Parathyroid adenoma (tissue), 2 donors: Measurements from ENCODE around the gene NAPA.

Experiments
- H2AFZ ChIP-seq: fragments of 300-600 bp; sonication (generic); one replicate; pipeline ENCODE4 v1.7.0; 2017; ENCODE audit warnings: antibody characterized with exemption, mild to moderate bottlenecking
- H3K27ac ChIP-seq: fragments of 300-600 bp; sonication (generic); one replicate; pipeline ENCODE4 v1.7.0; 2017
- H3K27me3 ChIP-seq: fragments of 300-600 bp; sonication (generic); one replicate; pipeline ENCODE4 v1.7.0; 2017; ENCODE audit warnings: low read length; ENCODE audit not compliant: control insufficient read depth, insufficient read depth
- H3K36me3 ChIP-seq: fragments of 300-600 bp; sonication (generic); one replicate; pipeline ENCODE4 v1.7.0; 2017; ENCODE audit warnings: low read length; ENCODE audit not compliant: control insufficient read depth, insufficient read depth
- H3K4me1 ChIP-seq: fragments of 300-600 bp; sonication (generic); one replicate; pipeline ENCODE4 v1.7.0; 2017; ENCODE audit warnings: control low read depth
- H3K4me2 ChIP-seq: fragments of 300-600 bp; sonication (generic); one replicate; pipeline ENCODE4 v1.7.0; 2017; ENCODE audit warnings: low read length
- H3K4me3 ChIP-seq: fragments of 300-600 bp; sonication (generic); one replicate; pipeline ENCODE4 v1.7.0; 2017; ENCODE audit warnings: low read depth, low read length
- H3K79me2 ChIP-seq: fragments of 300-600 bp; sonication (generic); one replicate; pipeline ENCODE4 v1.7.0; 2017; ENCODE audit warnings: control low read depth
- H3K9ac ChIP-seq: fragments of 300-600 bp; sonication (generic); one replicate; pipeline ENCODE4 v1.7.0; 2017; ENCODE audit warnings: mild to moderate bottlenecking
- H3K9me3 ChIP-seq: fragments of 300-600 bp; sonication (generic); one replicate; pipeline ENCODE4 v1.7.0; 2017; ENCODE audit warnings: low read length; ENCODE audit not compliant: control insufficient read depth
- CTCF ChIP-seq: fragments of 300-600 bp; sonication (generic); IDR thresholded peaks from one replicate; pipeline ENCODE4 v1.7.0; 2017; ENCODE audit warnings: antibody characterized with exemption, mild to moderate bottlenecking
- donor health status: primary hyperparathyroidism.

Gene NAPA

GRCh38 chr19:47510516-47511127 is 4.2 kb downstream of the NAPA start:
- Histone ChIP-seq H2AFZ (no peak overlapping the region), H3K4me2 (no peak overlapping the region), H3K4me3 (no peak overlapping the region), H3K79me2 (peaks cover 79% of the 10 kb centered on the region), H3K4me1 (peaks cover 23% of the 10 kb centered on the region), H3K36me3 (no peaks in the 10 kb centered on the region), H3K9ac (no peak overlapping the region), H3K9me3 (no peaks in the 10 kb centered on the region), H3K27ac (no peak overlapping the region), H3K27me3 (no peaks in the 10 kb centered on the region)
- TF ChIP-seq CTCF = no peak

GRCh38 chr19:47509973-47510372 is 4.9 kb downstream of the NAPA start:
- H2AFZ ChIP-seq = no peak overlapping the region
- no peaks in the 10 kb centered on the region for H3K36me3 ChIP-seq
- no peaks in the 10 kb centered on the region for H3K9me3 ChIP-seq
- no peak overlapping the region for H3K9ac ChIP-seq
- peaks cover 84% of the 10 kb centered on the region for H3K79me2 ChIP-seq
- no peak overlapping the region for H3K4me2 ChIP-seq
- no peak overlapping the region for H3K27ac ChIP-seq
- H3K4me1 ChIP-seq = peaks cover 23% of the 10 kb centered on the region
- H3K27me3 ChIP-seq = no peaks in the 10 kb centered on the region
- no peak for TF ChIP-seq CTCF
- H3K4me3 ChIP-seq = no peak overlapping the region

GRCh38 chr19:47509170-47509847 is 5.6 kb downstream of the NAPA start:
- Histone ChIP-seq H3K4me2 (no peak overlapping the region), H3K4me3 (no peak overlapping the region), H3K9me3 (no peaks in the 10 kb centered on the region), H3K27ac (no peak overlapping the region), H3K4me1 (peaks cover 23% of the 10 kb centered on the region), H3K9ac (no peak overlapping the region), H3K36me3 (no peaks in the 10 kb centered on the region), H3K79me2 (peaks cover 79% of the 10 kb centered on the region), H2AFZ (no peak overlapping the region), H3K27me3 (no peaks in the 10 kb centered on the region)
- TF ChIP-seq CTCF = no peak

GRCh38 chr19:47508721-47509120 is 6.1 kb downstream of the NAPA start:
- Histone ChIP-seq H3K36me3 (no peaks in the 10 kb centered on the region), H3K4me1 (peaks cover 23% of the 10 kb centered on the region)

More at GRCh38 chr19:47508721-47509120, 6.1 kb downstream of the NAPA start:
- Histone ChIP-seq H3K27me3 (no peaks in the 10 kb centered on the region), H3K9me3 (no peaks in the 10 kb centered on the region), H2AFZ (no peak overlapping the region), H3K27ac (no peak overlapping the region), H3K9ac (no peak overlapping the region), H3K79me2 (peaks cover 77% of the 10 kb centered on the region), H3K4me2 (no peak overlapping the region), H3K4me3 (no peak overlapping the region)
- no peak for TF ChIP-seq CTCF
